OCI-LY7 (cell line): Measurements from ENCODE around the gene ATXN1.

Experiments
- EZH2phosphoT487 ChIP-seq: fragments of 200-600 bp; sonication (generic); IDR thresholded peaks from 2 replicates; pipeline ENCODE4 v1.6.1; 2018; ENCODE audit warnings: low read depth, borderline replicate concordance, mild to moderate bottlenecking, mixed run types, antibody characterized with exemption, low read length, moderate library complexity, mixed read lengths
- TF ChIP-seq, protein P1 (sequence below): fragments of 200-600 bp; sonication (generic); conservative IDR thresholded peaks from 2 replicates; pipeline ENCODE4 v1.5.1; 2014; ENCODE audit warnings: mild to moderate bottlenecking, antibody characterized with exemption, low read length, moderate library complexity, mixed read lengths

DNA sequence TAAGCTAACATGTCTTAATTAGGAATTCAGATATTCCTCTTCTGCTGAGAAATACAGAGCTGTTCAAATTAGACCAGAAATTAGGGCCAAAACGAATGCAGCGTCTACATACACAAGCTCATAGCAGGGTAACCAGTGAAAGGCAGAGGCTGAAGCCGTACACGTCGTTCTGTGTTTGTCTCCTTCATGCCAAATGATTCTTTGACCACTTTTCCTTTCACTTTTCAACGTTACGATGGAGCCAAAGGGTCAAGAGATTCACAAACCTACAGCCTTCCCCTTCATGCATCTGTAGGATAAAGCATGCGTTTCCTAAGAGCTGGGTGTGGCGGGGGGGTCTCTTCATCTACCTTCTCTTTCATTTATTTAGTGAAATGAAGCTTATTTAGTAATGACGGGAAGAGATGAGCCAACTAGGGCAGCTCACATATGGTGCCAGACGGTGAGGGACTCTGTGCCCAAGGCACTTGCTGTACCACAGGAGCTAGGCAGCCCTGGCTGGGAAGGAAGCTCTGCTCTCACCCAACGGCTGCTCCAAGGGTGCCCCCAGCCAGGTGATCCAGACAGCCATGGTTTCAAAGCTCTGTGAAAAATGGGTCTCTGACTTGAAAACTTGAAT is 178.0 kb downstream of the ATXN1 start:
- TF ChIP-seq, protein P1, sequence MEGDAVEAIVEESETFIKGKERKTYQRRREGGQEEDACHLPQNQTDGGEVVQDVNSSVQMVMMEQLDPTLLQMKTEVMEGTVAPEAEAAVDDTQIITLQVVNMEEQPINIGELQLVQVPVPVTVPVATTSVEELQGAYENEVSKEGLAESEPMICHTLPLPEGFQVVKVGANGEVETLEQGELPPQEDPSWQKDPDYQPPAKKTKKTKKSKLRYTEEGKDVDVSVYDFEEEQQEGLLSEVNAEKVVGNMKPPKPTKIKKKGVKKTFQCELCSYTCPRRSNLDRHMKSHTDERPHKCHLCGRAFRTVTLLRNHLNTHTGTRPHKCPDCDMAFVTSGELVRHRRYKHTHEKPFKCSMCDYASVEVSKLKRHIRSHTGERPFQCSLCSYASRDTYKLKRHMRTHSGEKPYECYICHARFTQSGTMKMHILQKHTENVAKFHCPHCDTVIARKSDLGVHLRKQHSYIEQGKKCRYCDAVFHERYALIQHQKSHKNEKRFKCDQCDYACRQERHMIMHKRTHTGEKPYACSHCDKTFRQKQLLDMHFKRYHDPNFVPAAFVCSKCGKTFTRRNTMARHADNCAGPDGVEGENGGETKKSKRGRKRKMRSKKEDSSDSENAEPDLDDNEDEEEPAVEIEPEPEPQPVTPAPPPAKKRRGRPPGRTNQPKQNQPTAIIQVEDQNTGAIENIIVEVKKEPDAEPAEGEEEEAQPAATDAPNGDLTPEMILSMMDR = no peak
- no peak for TF ChIP-seq EZH2phosphoT487
